HEK293 (cell line): Measurements from ENCODE around the gene CAPN7.

Experiments
- CTCF ChIP-seq: fragments of 450-650 bp; formaldehyde crosslinking; IDR thresholded peaks from 2 replicates; pipeline ENCODE4 v1.5.1; 2016; ENCODE audit warnings: missing biosample characterization, missing genetic modification characterization
- SCRT1 ChIP-seq: fragments of 450-650 bp; formaldehyde crosslinking; IDR thresholded peaks from 2 replicates; pipeline ENCODE4 v1.5.1; 2016; ENCODE audit warnings: missing biosample characterization, missing genetic modification characterization, borderline replicate concordance
- TCF7L2 ChIP-seq: IDR thresholded peaks from 2 replicates; pipeline ENCODE4 v1.6.1; 2011; ENCODE audit warnings: low read depth, mild to moderate bottlenecking, inconsistent platforms, low read length, moderate library complexity, borderline replicate concordance
- ZNF274 ChIP-seq, 2 experiments: fragments of 200-500 bp in 1 of 2; fragments of 450-650 bp in 1 of 2; sonication (Bioruptor generic) in 1 of 2; formaldehyde crosslinking in 1 of 2; IDR thresholded peaks; 2 replicates each; pipeline versions ENCODE4 v1.5.1 to v1.6.1; 2014 to 2016; ENCODE audit warnings: borderline replicate concordance in 1 of 2, inconsistent platforms in 1 of 2, low read length in 1 of 2, missing biosample characterization in 1 of 2, missing genetic modification characterization in 1 of 2
- ZNF302 ChIP-seq: fragments of 450-650 bp; formaldehyde crosslinking; IDR thresholded peaks from 2 replicates; pipeline ENCODE4 v1.5.1; 2016; ENCODE audit warnings: missing biosample characterization, missing genetic modification characterization, low read depth
- ZNF621 ChIP-seq: fragments of 450-650 bp; formaldehyde crosslinking; IDR thresholded peaks from 2 replicates; pipeline ENCODE4 v1.5.1; 2017; ENCODE audit warnings: missing biosample characterization, missing genetic modification characterization
- ZSCAN30 ChIP-seq: fragments of 450-650 bp; IDR thresholded peaks from 2 replicates; pipeline ENCODE4 v1.5.1; 2018; ENCODE audit warnings: missing biosample characterization, mild to moderate bottlenecking, missing genetic modification characterization, moderate library complexity

GRCh38 chr3:15246186-15246585 lies 40.1 kb downstream of the CAPN7 start:
- TF ChIP-seq CTCF (tag by site-specific recombination): no peak
- no peak for TF ChIP-seq ZSCAN30 (tag by site-specific recombination)
- no peak for TF ChIP-seq SCRT1 (tag by site-specific recombination)
- no peak for TF ChIP-seq ZNF274 (IDR thresholded peaks at IDR 0.05; ENCODE audit: low read length)
- TF ChIP-seq ZNF274 (tag by site-specific recombination; IDR thresholded peaks at IDR 0.05; ENCODE audit: borderline replicate concordance): no peak
- TF ChIP-seq TCF7L2: no peak
- no peak for TF ChIP-seq ZNF621
- TF ChIP-seq ZNF302 (tag by site-specific recombination): no peak
